ENCODE measurements around the gene CENPB.
A peak's percentile ranks its signal among the peaks of the same experiment; 100 is the strongest.

The CENPB gene

GRCh38 chr20:3767427-3768341 is 18.9 kb downstream of the CENPB start, which contains the start of gene ADISSP:
Gene ADISSP, minus strand, starts transcription at chr20:3767753. Its CDS starts 7,653 bp downstream, at chr20:3760100.
- Histone ChIP-seq H3K4me3 (ENCODE audit: control insufficient read depth in 1 of 7, extremely low read depth in 1 of 7, insufficient read depth in 4 of 7, low read depth in 2 of 7, low read length in 6 of 7) (peak within 1 kb of the TSS; percentile 37 to 89 (median 68)), H3K9me3 (ENCODE audit: control extremely low read depth in 1 of 5, control insufficient read depth in 4 of 5, insufficient read depth in 2 of 5, low read depth in 1 of 5, low read length in 4 of 5) (no peaks in the 10 kb centered on the region), H3K27me3 (replicated peaks in 2 of 5; ENCODE audit: control insufficient read depth in 4 of 5, insufficient read depth in 5 of 5, low read length in 4 of 5) (no peaks in the 10 kb centered on the region), H3K27ac (ENCODE audit: insufficient read depth in 1 of 2, low read depth in 1 of 2, low read length in 2 of 2, poor library complexity in 1 of 2, severe bottlenecking in 2 of 2) (peak within 1 kb of the TSS; percentile 72 to 90), H3K36me3 (ENCODE audit: control insufficient read depth in 4 of 4, insufficient read depth in 4 of 4, low read length in 3 of 4) (peaks cover 0 to 3% (median 0%) of the 10 kb centered on the region in 4 experiments), H3K4me1 (ENCODE audit: control extremely low read depth in 1 of 4, control insufficient read depth in 4 of 4, insufficient read depth in 4 of 4, low read length in 3 of 4) (peaks cover 2 to 63% (median 35%) of the 10 kb centered on the region in 4 experiments)
- ChIA-PET POLR2A (no interaction called here), CTCF (interaction anchor here (0.7 to 14.5 kb wide), 13 partner anchors 11 to 89 kb away, joined by 3 to 216 read pairs (median 4); partner anchors contain the start of genes AP5S1, CDC25B and SPEF1)
- peak; percentile 96 to 98 (median 98) for DNase-seq
- 0% methylated on average over 58 of the region's 80 CpGs for WGBS (ENCODE audit: insufficient coverage)

- peak in 1 of 3 donors; percentile 49 for DNase-seq
- Histone ChIP-seq H3K36me3 (ENCODE audit: control insufficient read depth in 4 of 4, insufficient read depth in 4 of 4, low read length in 3 of 4) (peaks cover 0 to 3% (median 0%) of the 10 kb centered on the region in 4 experiments), H3K27me3 (replicated peaks in 2 of 5; ENCODE audit: control insufficient read depth in 4 of 5, insufficient read depth in 5 of 5, low read length in 4 of 5) (no peaks in the 10 kb centered on the region), H3K4me1 (ENCODE audit: control extremely low read depth in 1 of 4, control insufficient read depth in 4 of 4, insufficient read depth in 4 of 4, low read length in 3 of 4) (peaks cover 2 to 63% (median 35%) of the 10 kb centered on the region in 4 experiments), H3K9me3 (ENCODE audit: control extremely low read depth in 1 of 5, control insufficient read depth in 4 of 5, insufficient read depth in 2 of 5, low read depth in 1 of 5, low read length in 4 of 5) (no peaks in the 10 kb centered on the region), H3K4me3 (ENCODE audit: control insufficient read depth in 1 of 7, extremely low read depth in 1 of 7, insufficient read depth in 4 of 7, low read depth in 2 of 7, low read length in 6 of 7) (peak overlapping the region; percentile 37 to 89 (median 68)), H3K27ac (ENCODE audit: insufficient read depth in 1 of 2, low read depth in 1 of 2, low read length in 2 of 2, poor library complexity in 1 of 2, severe bottlenecking in 2 of 2) (no peak overlapping the region)
- 1% methylated on average over 10 of the region's 21 CpGs for WGBS (ENCODE audit: insufficient coverage)
- ChIA-PET CTCF (interaction anchor here (1.0 to 14.5 kb wide), 4 partner anchors 9 to 51 kb away, joined by 3 to 216 read pairs (median 10); no protein-coding TSS in a partner anchor), POLR2A (no interaction called here)
These were observed 19.5 kb downstream of the CENPB start for GRCh38 chr20:3767110-3767426.

GRCh38 chr20:3766422-3767109 is 20.0 kb downstream of the CENPB start:
- H3K4me1 ChIP-seq (ENCODE audit: control extremely low read depth in 1 of 4, control insufficient read depth in 4 of 4, insufficient read depth in 4 of 4, low read length in 3 of 4): peaks cover 2 to 63% (median 37%) of the 10 kb centered on the region in 4 experiments
- no peak for DNase-seq
- peaks cover 0 to 6% (median 0%) of the 10 kb centered on the region in 4 experiments for H3K36me3 ChIP-seq (ENCODE audit: control insufficient read depth in 4 of 4, insufficient read depth in 4 of 4, low read length in 3 of 4)
- H3K27ac ChIP-seq (ENCODE audit: insufficient read depth in 1 of 2, low read depth in 1 of 2, low read length in 2 of 2, poor library complexity in 1 of 2, severe bottlenecking in 2 of 2): no peak overlapping the region
- CTCF ChIA-PET: interaction anchor here (1.0 to 14.5 kb wide), 4 partner anchors 9 to 50 kb away, joined by 3 to 216 read pairs (median 10); no protein-coding TSS in a partner anchor
- 18% methylated on average over 5 of the region's 9 CpGs for WGBS (ENCODE audit: insufficient coverage)
- peak overlapping the region in 5 of 7 experiments; percentile 64 to 89 (median 79) for H3K4me3 ChIP-seq (ENCODE audit: control insufficient read depth in 1 of 7, extremely low read depth in 1 of 7, insufficient read depth in 4 of 7, low read depth in 2 of 7, low read length in 6 of 7)
- H3K9me3 ChIP-seq (ENCODE audit: control extremely low read depth in 1 of 5, control insufficient read depth in 4 of 5, insufficient read depth in 2 of 5, low read depth in 1 of 5, low read length in 4 of 5): no peaks in the 10 kb centered on the region
- POLR2A ChIA-PET: no interaction called here
- H3K27me3 ChIP-seq (replicated peaks in 2 of 5; ENCODE audit: control insufficient read depth in 4 of 5, insufficient read depth in 5 of 5, low read length in 4 of 5): no peaks in the 10 kb centered on the region

- H3K27me3 ChIP-seq (replicated peaks in 2 of 5; ENCODE audit: control insufficient read depth in 4 of 5, insufficient read depth in 5 of 5, low read length in 4 of 5): no peaks in the 10 kb centered on the region
- H3K4me3 ChIP-seq (ENCODE audit: control insufficient read depth in 1 of 7, extremely low read depth in 1 of 7, insufficient read depth in 4 of 7, low read depth in 2 of 7, low read length in 6 of 7): no peak overlapping the region
- H3K9me3 ChIP-seq (ENCODE audit: control extremely low read depth in 1 of 5, control insufficient read depth in 4 of 5, insufficient read depth in 2 of 5, low read depth in 1 of 5, low read length in 4 of 5): no peaks in the 10 kb centered on the region
- no peak for DNase-seq
- ChIA-PET POLR2A (no interaction called here), CTCF (interaction anchor here (1.4 to 14.5 kb wide), 5 partner anchors 10 to 54 kb away, joined by 3 to 216 read pairs (median 7); no protein-coding TSS in a partner anchor)
- peaks cover 0 to 8% (median 0%) of the 10 kb centered on the region in 4 experiments for H3K36me3 ChIP-seq (ENCODE audit: control insufficient read depth in 4 of 4, insufficient read depth in 4 of 4, low read length in 3 of 4)
- peaks cover 0 to 63% (median 49%) of the 10 kb centered on the region in 4 experiments for H3K4me1 ChIP-seq (ENCODE audit: control extremely low read depth in 1 of 4, control insufficient read depth in 4 of 4, insufficient read depth in 4 of 4, low read length in 3 of 4)
- WGBS (ENCODE audit: insufficient coverage): 83% methylated on average over 3 of the region's 3 CpGs
- no peak overlapping the region for H3K27ac ChIP-seq (ENCODE audit: insufficient read depth in 1 of 2, low read depth in 1 of 2, low read length in 2 of 2, poor library complexity in 1 of 2, severe bottlenecking in 2 of 2)
These were observed 21.2 kb downstream of the CENPB start for GRCh38 chr20:3765171-3765882.

GRCh38 chr20:3764659-3765058 is 21.9 kb downstream of the CENPB start:
- no peaks in the 10 kb centered on the region for H3K27me3 ChIP-seq (replicated peaks in 2 of 5; ENCODE audit: control insufficient read depth in 4 of 5, insufficient read depth in 5 of 5, low read length in 4 of 5)
- no peak overlapping the region for H3K27ac ChIP-seq (ENCODE audit: insufficient read depth in 1 of 2, low read depth in 1 of 2, low read length in 2 of 2, poor library complexity in 1 of 2, severe bottlenecking in 2 of 2)
- no peaks in the 10 kb centered on the region for H3K9me3 ChIP-seq (ENCODE audit: control extremely low read depth in 1 of 5, control insufficient read depth in 4 of 5, insufficient read depth in 2 of 5, low read depth in 1 of 5, low read length in 4 of 5)
- peaks cover 0 to 56% (median 51%) of the 10 kb centered on the region in 4 experiments for H3K4me1 ChIP-seq (ENCODE audit: control extremely low read depth in 1 of 4, control insufficient read depth in 4 of 4, insufficient read depth in 4 of 4, low read length in 3 of 4)
- DNase-seq: no peak
- no peak overlapping the region for H3K4me3 ChIP-seq (ENCODE audit: control insufficient read depth in 1 of 7, extremely low read depth in 1 of 7, insufficient read depth in 4 of 7, low read depth in 2 of 7, low read length in 6 of 7)
- WGBS (ENCODE audit: insufficient coverage): 100% methylated on average over 1 of the region's 3 CpGs
- H3K36me3 ChIP-seq (ENCODE audit: control insufficient read depth in 4 of 4, insufficient read depth in 4 of 4, low read length in 3 of 4): peaks cover 0 to 10% (median 0%) of the 10 kb centered on the region in 4 experiments
- CTCF ChIA-PET: interaction anchor here (1.3 to 14.5 kb wide), 5 partner anchors 11 to 54 kb away, joined by 3 to 216 read pairs (median 5); no protein-coding TSS in a partner anchor
- POLR2A ChIA-PET: no interaction called here

- peaks cover 0 to 17% (median 2%) of the 10 kb centered on the region in 4 experiments for H3K36me3 ChIP-seq (ENCODE audit: control insufficient read depth in 4 of 4, insufficient read depth in 4 of 4, low read length in 3 of 4)
- H3K4me1 ChIP-seq (ENCODE audit: control extremely low read depth in 1 of 4, control insufficient read depth in 4 of 4, insufficient read depth in 4 of 4, low read length in 3 of 4): peaks cover 0 to 51% (median 49%) of the 10 kb centered on the region in 4 experiments
- ChIA-PET POLR2A (no interaction called here), CTCF (interaction anchor here (1.3 to 14.5 kb wide), 3 partner anchors 13 to 53 kb away, joined by 3 to 216 read pairs (median 5); no protein-coding TSS in a partner anchor)
- no peak for DNase-seq
- no peaks in the 10 kb centered on the region for H3K27me3 ChIP-seq (replicated peaks in 2 of 5; ENCODE audit: control insufficient read depth in 4 of 5, insufficient read depth in 5 of 5, low read length in 4 of 5)
- WGBS (ENCODE audit: insufficient coverage): 95% methylated on average over 8 of the region's 8 CpGs
- no peaks in the 10 kb centered on the region for H3K9me3 ChIP-seq (ENCODE audit: control extremely low read depth in 1 of 5, control insufficient read depth in 4 of 5, insufficient read depth in 2 of 5, low read depth in 1 of 5, low read length in 4 of 5)
- no peak overlapping the region for H3K4me3 ChIP-seq (ENCODE audit: control insufficient read depth in 1 of 7, extremely low read depth in 1 of 7, insufficient read depth in 4 of 7, low read depth in 2 of 7, low read length in 6 of 7)
- H3K27ac ChIP-seq (ENCODE audit: insufficient read depth in 1 of 2, low read depth in 1 of 2, low read length in 2 of 2, poor library complexity in 1 of 2, severe bottlenecking in 2 of 2): no peak overlapping the region
These were observed 22.6 kb downstream of the CENPB start for GRCh38 chr20:3763671-3764601.

Measured in common myeloid progenitor, CD34-positive (primary cell).